C1 segment of cervical spinal cord (tissue), 14 donors: ENCODE results near the gene AIDA.
"Not testable (repeated sequence)": the region's sequence is repeated elsewhere in the genome, so short reads cannot be mapped to it uniquely, and the experiment has no call there.

Experiments
- DNase-seq, 14 donors: peaks; one replicate each; lab custom pipeline; 2025; lab: John Stamatoyannopoulos, UW

AIDA gene

DNA sequence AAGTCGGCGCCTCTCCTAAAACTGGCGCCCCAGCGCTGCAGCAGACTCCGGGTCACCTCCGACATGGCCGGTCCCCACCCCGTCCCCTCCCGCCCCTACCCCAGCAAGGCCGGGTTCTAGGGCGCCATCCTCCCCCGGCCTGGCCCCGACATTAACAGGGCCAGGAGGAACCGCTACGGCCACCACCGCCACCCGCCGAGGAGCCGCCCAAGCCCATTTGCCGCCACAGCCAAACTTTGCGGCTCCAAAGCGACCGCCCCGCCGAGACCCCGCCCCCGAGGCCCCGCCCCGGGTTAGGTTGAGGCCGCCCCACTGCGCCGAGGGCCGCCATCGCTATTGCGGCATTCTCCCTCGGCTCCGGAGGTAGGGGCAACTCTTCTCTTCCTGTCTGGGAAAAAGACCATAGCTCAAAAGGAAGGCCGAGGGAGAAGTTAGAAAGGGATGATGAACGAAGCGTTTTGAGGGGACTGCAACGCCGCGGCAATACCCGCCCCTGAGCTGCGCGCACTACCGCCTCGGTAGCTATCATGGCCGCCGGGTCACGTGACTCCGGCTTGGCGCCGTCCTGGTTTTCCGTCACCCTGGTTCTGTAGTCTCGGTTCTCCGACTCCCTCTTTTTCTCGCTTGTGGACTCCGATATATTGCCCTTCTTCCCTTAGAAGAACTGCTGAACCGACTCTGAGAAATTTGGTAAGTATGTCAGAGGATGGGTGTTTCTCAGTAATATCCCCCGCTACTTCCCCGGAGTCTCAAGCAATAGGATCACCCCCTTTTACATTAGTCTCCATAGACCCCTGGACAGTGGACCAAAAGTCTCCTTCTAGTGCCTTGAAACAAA lies at the start of gene AIDA, which contains the start of gene BROX:
AIDA (minus strand) TSS at position 239 of the 838 bp plus-strand sequence; CDS start at position 65, 174 bp downstream.
BROX (plus strand) TSS at position 312 of the 838 bp plus-strand sequence. CDS start 3,136 bp downstream, outside the sequence.
- DNase-seq, result peak; percentile 83 to 99 (median 94)

DNA sequence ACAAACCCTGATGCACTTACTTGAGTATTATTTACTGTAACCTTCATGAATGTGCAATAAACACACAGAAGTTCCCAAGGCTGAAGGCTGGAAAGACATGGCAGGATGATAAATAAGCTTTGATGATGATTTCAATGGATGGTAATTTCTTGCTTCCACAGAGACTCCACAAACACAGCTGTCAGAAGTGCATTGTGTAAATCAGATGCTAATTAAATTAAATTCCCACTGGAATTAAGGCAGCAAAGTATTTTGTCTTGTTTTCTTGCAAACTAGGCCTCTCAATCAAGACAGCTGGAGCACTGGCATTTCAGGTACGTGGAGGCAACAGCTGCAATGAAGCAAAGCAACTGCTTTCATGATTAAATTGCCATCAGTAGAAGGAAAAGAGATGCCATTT lies 48.8 kb upstream of the AIDA start:
- no peak for DNase-seq

DNA sequence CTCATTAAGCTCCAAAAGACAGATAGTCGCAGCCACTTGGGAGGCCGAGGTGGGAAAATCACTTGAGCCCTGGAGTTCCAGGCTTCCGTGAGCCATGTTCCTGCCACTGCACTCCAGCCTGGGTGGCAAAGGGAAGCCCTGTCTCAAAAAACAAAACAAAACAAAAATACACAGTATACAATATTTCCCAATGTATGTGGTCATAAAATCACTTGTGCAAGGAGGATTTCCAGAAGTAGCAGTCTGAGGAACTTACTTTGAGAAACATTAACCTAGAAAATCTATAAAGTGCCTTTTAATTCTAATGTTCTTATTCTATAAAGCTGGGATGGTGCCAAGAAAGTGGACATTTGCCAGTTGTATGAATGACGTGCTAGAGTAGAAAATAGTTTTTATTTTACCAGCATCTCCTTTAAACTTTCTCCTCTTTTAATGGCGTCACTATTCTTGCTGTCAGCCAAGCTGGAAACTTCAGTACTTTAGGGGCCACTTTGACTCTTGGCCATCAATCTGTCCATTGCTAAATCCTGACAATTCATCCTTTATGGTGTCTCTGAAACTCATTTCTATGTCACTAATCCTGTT lies 47.3 kb upstream of the AIDA start:
- no peak for DNase-seq

GRCh38 chr1:222757646-222758268 lies 45.5 kb upstream of the AIDA start:
- peak in 1 of 14 donors; percentile 18 for DNase-seq

DNA sequence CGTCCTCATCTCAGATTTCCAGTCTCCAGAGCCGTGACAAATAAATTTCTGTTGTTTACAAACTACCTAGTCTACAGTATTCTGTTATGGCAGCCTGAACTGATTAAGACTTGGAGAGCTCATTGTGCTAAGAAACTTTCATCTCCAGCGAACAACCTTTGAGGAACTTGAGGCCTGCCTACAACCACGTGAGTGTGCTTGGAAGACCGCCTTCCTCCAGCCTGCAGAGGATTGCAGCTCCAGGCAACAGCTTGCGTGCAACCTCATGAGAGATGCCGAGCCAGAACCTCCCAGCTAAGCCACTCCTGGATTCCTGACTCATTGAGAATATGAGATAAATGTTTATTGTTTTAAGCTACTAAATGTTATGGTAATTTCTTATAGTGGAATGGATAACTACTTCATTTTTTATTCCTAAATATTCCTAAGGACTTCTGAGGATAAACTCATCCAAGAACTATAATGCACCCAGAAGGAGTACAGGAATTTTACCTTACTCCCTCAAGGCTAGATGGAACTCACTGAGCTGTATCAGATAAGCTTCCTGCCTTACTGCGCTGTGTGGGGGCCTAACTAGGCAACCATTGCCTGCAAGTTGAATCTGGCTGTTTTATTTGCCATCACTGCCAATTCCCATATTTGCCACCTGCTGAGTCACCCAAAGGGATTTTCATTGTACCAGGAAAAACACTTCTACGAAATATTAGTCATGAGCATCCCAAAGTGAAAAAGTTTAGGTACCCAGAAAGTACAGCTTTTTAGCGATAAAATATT lies 42.3 kb upstream of the AIDA start:
- peak in 5 of 14 donors; percentile 3 to 37 (median 22) for DNase-seq

DNA sequence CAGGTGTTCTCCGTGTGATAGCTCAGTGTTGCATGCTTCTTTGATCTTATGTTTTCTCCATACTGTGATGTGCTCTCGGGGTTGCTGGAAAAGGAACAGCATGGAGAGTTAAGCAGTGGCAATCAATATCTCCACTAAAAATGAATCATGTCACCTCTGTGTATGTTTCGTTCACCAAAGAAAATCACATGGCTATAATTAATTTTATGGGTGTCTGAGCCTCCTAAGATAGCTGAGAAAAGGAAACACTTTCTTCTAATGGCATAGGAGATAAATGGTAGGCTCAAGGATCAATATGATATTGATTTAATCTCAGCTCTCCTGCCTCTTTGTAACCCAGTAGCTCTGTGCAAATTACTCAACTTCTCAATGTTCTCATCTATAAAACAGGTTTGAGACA lies 39.0 kb upstream of the AIDA start:
- no peak for DNase-seq

DNA sequence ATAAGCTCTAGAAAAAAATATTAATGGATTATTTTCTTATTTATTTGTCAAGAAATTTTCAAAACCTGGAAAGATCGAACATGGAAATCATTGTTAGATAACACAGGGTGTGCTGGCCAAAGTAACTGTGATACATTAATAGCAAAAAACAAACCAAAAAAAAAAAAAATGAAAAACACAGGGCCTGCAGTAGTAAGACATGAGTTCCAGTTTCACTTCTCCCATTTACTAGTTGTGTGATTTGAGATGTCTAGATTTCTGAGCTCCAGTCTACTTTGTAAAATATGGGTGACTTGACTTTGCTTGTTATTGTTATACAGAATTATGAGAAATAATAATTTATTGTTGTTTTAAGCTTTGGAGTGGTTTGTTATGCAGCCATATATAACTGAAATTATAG lies 38.4 kb upstream of the AIDA start:
- DNase-seq, result no peak

- DNase-seq, result no peak
Measured at GRCh38 chr1:222749927-222750326, 37.6 kb upstream of the AIDA start.

GRCh38 chr1:222741630-222742457 lies 29.6 kb upstream of the AIDA start:
- DNase-seq, result not testable (repeated sequence)

- no peak for DNase-seq
Measured at GRCh38 chr1:222739929-222740328, 27.6 kb upstream of the AIDA start.

DNA sequence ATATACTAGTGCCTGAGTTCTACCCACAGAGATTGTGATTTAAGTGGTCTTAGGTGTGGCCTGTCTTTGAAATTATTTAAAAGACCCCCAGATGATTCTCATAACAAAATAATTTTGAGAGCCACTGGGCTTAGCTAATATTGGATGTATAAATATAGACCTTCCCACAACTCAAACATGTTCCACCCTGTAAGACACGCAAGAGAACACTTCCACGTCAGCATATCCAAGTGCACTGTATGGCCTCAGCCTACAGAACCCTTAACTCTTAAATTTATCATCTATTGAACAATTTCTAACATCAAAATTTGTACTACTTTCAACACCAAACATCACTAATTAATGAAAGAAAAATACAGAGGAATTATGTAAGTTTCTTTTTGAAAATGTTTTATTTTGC lies 27.2 kb upstream of the AIDA start:
- no peak for DNase-seq

GRCh38 chr1:222736972-222737371 lies 24.7 kb upstream of the AIDA start, which contains the start of gene FAM177B:
Gene FAM177B, plus strand, starts transcription at chr1:222737202. Its CDS starts 9,344 bp downstream, at chr1:222746546.
- DNase-seq, result no peak

GRCh38 chr1:222736470-222736869 lies 24.2 kb upstream of the AIDA start:
- no peak for DNase-seq

GRCh38 chr1:222734740-222735139 lies 22.4 kb upstream of the AIDA start:
- no peak for DNase-seq

DNA sequence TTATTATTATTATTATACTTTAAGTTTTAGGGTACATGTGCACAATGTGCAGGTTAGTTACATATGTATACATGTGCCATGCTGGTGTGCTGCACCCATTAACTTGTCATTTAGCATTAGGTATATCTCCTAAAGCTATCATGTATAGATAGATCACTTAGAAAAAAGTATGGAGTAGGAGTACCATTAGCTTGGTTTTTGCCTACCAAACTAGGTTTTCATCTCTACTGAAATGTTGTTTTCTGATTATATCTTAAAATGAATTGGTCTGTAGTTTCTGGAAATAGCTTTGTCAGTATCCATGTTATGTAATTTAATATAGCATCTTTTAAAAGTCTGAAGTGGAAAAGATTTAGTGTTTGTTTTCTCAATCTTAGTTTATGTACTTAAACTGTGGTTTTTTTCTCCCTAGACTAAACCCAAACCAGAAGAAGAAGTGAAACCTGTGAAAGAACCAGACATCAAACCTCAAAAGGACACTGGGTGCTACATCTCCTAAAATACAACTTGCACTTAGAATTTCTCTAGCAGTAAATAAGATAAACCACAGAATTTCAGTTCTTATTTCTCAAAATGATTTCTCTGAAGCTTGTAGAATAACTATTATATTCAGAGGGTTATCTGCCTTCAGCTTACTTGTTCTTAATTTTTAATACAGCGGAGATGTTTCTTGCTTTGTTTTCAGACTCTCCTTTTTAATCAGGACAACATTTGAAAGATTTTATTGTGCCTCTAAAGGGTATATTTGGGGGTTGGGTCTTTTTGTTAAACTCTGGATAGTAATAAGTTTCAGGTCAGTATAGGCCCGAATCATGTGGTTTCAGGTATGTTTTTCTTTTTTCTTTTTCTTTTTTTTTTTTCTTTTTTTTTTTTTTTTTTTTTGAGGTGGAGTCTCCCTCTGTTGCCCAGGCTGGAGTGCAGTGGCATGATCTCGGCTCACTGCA lies 20.2 kb upstream of the AIDA start:
- DNase-seq, result no peak

DNA sequence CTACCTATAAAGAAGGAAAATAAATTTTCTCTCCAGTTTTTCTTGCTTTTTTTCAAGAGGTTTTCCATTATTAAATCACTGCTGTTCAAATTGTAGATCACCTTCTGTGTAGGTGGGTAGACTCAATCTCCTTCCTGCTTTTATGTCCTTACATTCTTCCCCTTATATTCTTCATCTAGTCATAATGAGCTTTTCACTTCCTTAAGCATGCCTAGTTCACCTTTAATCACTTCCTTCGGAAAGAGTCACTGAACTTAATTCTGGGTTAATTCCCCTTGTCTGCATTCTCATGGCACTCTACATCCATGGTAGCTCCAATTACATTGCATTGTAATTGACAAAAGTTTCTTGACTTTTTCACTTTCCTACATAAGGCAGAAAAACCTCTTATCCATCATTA lies 18.6 kb upstream of the AIDA start:
- DNase-seq, result no peak

DNA sequence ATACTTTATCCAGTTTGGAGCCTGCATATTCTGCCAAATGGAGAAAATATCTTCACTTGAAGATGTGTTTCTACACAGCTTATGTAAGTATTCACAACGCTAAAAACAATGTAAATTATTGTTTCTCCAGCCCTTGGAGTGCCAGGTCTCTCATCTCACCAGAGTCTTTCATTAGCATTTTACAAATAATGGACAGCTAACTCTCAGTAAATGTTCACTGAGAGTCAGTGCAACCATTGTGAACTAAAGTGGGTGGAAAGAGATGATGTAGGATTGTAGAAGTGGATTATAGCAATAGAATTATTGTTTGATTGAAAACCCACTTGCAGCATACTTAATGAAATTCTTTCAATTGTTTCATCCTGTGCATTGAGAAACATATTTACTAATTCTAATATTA lies 16.5 kb upstream of the AIDA start:
- no peak for DNase-seq

DNA sequence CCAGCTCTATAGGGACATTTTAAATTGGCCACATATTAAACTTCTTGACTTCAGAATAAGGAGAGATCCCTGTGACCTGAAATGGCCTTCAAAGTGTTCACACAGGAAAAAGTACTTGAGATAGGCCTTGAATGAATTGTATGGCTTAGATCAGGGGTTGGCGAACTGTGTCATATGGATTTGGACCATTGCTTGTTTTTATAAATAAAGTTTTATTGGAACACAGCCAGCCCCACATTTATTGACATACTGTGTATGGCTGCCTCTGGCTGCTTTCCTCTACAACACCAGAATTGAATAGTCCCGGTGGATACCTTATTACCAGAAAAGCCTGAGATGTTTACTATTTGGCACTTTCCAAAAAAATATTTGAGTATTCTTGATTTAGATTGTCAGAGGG lies 4.1 kb upstream of the AIDA start:
- no peak for DNase-seq

DNA sequence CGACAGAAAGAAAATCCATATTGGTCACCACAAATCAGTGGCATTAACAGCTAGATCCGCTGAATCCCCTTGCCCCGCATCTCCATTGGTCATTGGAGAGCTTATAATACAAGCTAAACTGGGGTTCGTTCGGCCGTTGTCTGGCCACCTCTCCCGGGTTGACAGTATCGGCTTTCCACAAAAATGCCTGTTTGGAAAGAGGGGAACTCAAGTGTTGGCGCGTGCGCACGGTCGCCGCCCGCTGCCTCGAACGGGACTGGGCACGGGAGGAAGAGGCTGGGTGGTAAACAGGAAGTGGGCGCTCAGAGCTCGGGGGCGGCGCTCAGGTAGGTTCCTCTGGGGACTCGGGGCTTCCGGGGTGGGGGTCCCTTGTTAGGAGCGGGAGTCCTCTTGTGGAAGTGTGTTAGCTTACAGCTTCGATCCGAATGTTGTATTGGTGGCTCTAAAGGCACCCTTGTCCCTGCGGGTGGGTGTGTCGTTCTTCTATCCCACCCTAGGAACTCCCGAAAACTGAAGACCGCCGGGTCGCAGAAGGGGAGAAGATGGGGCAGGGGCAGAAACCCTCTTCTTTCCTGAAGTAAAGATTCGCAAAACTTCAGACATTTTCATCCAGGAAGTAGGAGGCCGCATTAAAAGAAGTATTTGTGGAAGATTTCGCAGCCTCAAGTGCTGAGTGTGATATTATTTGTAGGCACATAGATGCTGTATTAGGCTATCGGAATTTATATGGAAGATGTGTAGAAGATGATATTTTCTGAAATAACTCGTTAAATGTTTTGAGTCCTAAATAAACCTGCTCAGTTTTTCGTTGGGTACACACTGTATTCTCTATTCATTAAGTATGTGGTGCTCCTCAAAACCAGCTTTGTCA lies 1.0 kb upstream of the AIDA start:
- peak; percentile 49 to 95 (median 92) for DNase-seq
